Ovary (tissue), 3 donors: Measurements from ENCODE around the gene C4orf50.

Source experiments
- CTCF ChIP-seq, 3 donors: fragments of 450-650 bp in 2 of 3; fragments of 200-600 bp in 1 of 3; IDR thresholded peaks; one replicate each; pipeline versions ENCODE4 v1.5.1 to v1.8.0; 2016 to 2022; ENCODE audit warnings: antibody characterized with exemption in 3 of 3, mild to moderate bottlenecking in 1 of 3
- POLR2A ChIP-seq: fragments of 450-650 bp; IDR thresholded peaks from one replicate; pipeline ENCODE4 v1.6.1; 2017; ENCODE audit warnings: antibody characterized with exemption, mild to moderate bottlenecking, moderate library complexity
- donor health status: DM: no; HTN: no; CAD: no.

- TF ChIP-seq CTCF (IDR thresholded peaks at IDR 0.05) (no peak), POLR2A (no peak)
These were observed 131.2 kb downstream of the C4orf50 start for GRCh38 chr4:5887011-5887360.
